Neural cell (in vitro differentiated cells): ENCODE measurements around the gene GSC2.
"Not testable (repeated sequence)": the region's sequence is repeated elsewhere in the genome, so short reads cannot be mapped to it uniquely, and the experiment has no call there.

Experiments
- CTCF ChIP-seq: fragments of 450-650 bp; IDR thresholded peaks from 2 replicates; pipeline ENCODE4 v1.5.1; 2014; ENCODE audit warnings: antibody characterized with exemption, mild to moderate bottlenecking, moderate library complexity; ENCODE audit not compliant: poor library complexity, severe bottlenecking
- TF ChIP-seq, protein P1 (sequence below): IDR thresholded peaks from 2 replicates; pipeline ENCODE4 v1.6.1; 2012; ENCODE audit warnings: borderline replicate concordance

DNA sequence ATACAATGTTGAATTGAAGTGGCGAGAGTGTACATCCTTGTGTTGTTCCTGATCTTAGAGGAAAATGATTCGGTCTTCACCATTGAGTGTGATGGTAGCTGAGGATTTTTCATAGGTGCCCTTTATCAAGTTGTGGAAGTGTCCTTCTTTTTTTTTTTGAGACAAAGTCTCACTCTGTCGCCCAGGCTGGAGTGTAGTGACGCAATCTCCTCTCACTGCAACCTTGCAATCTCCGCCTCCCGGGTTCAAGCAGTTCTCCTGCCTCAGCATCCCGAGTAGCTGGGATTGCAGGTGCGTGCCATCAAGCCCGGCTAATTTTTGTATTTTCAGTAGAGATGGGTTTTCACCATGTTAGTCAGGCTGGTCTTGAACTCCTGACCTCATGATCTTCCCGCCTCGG lies 8.6 kb upstream of the GSC2 start:
- TF ChIP-seq, protein P1, sequence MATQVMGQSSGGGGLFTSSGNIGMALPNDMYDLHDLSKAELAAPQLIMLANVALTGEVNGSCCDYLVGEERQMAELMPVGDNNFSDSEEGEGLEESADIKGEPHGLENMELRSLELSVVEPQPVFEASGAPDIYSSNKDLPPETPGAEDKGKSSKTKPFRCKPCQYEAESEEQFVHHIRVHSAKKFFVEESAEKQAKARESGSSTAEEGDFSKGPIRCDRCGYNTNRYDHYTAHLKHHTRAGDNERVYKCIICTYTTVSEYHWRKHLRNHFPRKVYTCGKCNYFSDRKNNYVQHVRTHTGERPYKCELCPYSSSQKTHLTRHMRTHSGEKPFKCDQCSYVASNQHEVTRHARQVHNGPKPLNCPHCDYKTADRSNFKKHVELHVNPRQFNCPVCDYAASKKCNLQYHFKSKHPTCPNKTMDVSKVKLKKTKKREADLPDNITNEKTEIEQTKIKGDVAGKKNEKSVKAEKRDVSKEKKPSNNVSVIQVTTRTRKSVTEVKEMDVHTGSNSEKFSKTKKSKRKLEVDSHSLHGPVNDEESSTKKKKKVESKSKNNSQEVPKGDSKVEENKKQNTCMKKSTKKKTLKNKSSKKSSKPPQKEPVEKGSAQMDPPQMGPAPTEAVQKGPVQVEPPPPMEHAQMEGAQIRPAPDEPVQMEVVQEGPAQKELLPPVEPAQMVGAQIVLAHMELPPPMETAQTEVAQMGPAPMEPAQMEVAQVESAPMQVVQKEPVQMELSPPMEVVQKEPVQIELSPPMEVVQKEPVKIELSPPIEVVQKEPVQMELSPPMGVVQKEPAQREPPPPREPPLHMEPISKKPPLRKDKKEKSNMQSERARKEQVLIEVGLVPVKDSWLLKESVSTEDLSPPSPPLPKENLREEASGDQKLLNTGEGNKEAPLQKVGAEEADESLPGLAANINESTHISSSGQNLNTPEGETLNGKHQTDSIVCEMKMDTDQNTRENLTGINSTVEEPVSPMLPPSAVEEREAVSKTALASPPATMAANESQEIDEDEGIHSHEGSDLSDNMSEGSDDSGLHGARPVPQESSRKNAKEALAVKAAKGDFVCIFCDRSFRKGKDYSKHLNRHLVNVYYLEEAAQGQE = not testable (repeated sequence)
- not testable (repeated sequence) for TF ChIP-seq CTCF
